GM12874 (cell line): ENCODE measurements around the gene ONECUT3.

Experiments used
- CTCF ChIP-seq: IDR thresholded peaks from 2 replicates; pipeline ENCODE4 v1.5.1; 2011; ENCODE audit warnings: low read depth, mild to moderate bottlenecking, control low read depth, low read length, moderate library complexity; ENCODE audit not compliant: insufficient read depth

Gene ONECUT3

GRCh38 chr19:1755467-1756171 lies 2.3 kb downstream of the ONECUT3 start:
- no peak for TF ChIP-seq CTCF

- no peak for TF ChIP-seq CTCF
Measured at GRCh38 chr19:1756264-1756663, 3.0 kb downstream of the ONECUT3 start.

- TF ChIP-seq CTCF, result no peak
Measured at GRCh38 chr19:1756705-1757465, 3.6 kb downstream of the ONECUT3 start.

DNA sequence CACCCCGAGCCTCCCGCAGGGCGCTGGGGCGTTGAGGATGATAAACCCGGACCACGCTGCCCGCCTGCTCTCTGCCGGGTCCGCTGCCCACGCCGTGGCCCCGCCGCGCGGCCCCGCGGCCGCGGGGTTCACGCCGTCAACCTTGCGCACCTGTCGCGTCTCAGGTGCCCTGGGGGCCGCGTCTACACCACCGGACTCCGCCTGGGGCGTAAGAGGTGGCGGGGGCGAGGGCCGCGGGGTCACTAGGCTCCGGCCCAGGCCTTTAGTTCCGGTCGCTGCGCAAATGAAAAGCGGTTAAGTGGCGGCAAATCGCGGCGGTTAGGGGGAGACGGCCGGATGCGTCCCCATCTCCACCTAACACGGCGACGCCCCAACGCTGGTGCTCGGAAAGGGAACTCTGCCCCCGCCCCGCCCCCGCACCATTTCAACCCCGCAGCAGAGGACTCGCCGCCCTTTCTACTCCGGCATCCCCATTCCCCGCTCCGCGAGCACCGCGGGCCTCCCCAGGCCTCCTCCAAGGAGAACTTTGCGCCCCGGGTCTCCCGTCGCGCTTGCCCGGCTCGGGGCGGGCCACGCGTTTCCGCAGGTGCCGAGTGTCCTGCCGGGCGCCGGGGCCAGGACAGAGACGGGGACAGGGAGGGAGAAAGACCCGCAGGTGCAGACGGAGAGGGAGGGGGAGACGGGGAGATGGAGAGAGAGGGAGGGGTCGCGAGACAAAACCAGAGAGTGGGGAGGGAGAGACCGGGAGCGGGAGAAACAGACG lies 4.3 kb downstream of the ONECUT3 start:
- TF ChIP-seq CTCF, result no peak

- no peak for TF ChIP-seq CTCF
Measured at GRCh38 chr19:1758231-1758577, 4.9 kb downstream of the ONECUT3 start.

GRCh38 chr19:1758959-1759903 lies 5.9 kb downstream of the ONECUT3 start:
- TF ChIP-seq CTCF, result no peak
